ENCODE measurements around the gene COPS8.

GRCh38 chr2:237066396-237066795 is 19.3 kb upstream of the COPS8 start:
- TF ChIP-seq, protein P1, sequence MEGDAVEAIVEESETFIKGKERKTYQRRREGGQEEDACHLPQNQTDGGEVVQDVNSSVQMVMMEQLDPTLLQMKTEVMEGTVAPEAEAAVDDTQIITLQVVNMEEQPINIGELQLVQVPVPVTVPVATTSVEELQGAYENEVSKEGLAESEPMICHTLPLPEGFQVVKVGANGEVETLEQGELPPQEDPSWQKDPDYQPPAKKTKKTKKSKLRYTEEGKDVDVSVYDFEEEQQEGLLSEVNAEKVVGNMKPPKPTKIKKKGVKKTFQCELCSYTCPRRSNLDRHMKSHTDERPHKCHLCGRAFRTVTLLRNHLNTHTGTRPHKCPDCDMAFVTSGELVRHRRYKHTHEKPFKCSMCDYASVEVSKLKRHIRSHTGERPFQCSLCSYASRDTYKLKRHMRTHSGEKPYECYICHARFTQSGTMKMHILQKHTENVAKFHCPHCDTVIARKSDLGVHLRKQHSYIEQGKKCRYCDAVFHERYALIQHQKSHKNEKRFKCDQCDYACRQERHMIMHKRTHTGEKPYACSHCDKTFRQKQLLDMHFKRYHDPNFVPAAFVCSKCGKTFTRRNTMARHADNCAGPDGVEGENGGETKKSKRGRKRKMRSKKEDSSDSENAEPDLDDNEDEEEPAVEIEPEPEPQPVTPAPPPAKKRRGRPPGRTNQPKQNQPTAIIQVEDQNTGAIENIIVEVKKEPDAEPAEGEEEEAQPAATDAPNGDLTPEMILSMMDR (IDR thresholded peaks at IDR 0.05; ENCODE audit: poor library complexity): no peak
- TF ChIP-seq EZH2 (IDR thresholded peaks at IDR 0.05; ENCODE audit: borderline replicate concordance): no peak

Measured in hepatocyte (in vitro differentiated cells).